NCI-H1105 treated with DMSO at 0.1 percent for 48 hours (cell line): ENCODE results near the gene C20orf204.
"Not testable (repeated sequence)": the region's sequence is repeated elsewhere in the genome, so short reads cannot be mapped to it uniquely, and the experiment has no call there.

Source experiments
- DNase-seq: peaks from one replicate; lab custom pipeline; 2025; lab: John Stamatoyannopoulos, UW

The C20orf204 gene

GRCh38 chr20:64084685-64085152 is 48.7 kb downstream of the C20orf204 start:
- peak; percentile 45 for DNase-seq

- no peak for DNase-seq
These were observed 50.8 kb downstream of the C20orf204 start for GRCh38 chr20:64086801-64087200.

- not testable (repeated sequence) for DNase-seq
These were observed 51.3 kb downstream of the C20orf204 start for GRCh38 chr20:64087226-64087825.

- DNase-seq, result not testable (repeated sequence)
These were observed 52.6 kb downstream of the C20orf204 start for GRCh38 chr20:64088586-64088985.
